ENCODE measurements around the gene KIF3B.

GRCh38 chr20:32232326-32232886 is 45.0 kb upstream of the KIF3B start:
- TF ChIP-seq, protein P1, sequence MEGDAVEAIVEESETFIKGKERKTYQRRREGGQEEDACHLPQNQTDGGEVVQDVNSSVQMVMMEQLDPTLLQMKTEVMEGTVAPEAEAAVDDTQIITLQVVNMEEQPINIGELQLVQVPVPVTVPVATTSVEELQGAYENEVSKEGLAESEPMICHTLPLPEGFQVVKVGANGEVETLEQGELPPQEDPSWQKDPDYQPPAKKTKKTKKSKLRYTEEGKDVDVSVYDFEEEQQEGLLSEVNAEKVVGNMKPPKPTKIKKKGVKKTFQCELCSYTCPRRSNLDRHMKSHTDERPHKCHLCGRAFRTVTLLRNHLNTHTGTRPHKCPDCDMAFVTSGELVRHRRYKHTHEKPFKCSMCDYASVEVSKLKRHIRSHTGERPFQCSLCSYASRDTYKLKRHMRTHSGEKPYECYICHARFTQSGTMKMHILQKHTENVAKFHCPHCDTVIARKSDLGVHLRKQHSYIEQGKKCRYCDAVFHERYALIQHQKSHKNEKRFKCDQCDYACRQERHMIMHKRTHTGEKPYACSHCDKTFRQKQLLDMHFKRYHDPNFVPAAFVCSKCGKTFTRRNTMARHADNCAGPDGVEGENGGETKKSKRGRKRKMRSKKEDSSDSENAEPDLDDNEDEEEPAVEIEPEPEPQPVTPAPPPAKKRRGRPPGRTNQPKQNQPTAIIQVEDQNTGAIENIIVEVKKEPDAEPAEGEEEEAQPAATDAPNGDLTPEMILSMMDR (IDR thresholded peaks at IDR 0.05), result no peak
- no peak for TF ChIP-seq POLR2A (IDR thresholded peaks at IDR 0.05)

Measured in adrenal gland (tissue), 5 donors.